ENCODE data around the gene ALOX15.

DNA sequence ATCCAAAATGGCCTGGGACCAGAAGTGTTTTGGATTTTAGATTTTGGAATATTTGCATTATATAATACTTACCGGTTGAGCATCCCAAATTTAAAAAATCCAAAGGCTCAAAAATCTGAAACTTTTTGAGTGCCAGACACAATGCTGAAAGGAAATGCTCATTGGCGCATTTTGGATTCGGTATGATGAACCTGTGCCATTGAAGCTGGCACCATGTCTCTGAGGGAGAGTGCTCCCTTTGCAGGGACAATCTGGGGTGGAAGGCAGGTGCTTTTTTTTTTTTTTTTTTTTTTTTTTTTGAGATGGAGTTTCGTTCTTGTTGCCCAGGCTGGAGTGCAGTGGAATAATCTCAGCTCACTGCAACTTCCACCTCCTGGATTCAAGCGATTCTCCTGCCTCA, 39.4 kb downstream of the ALOX15 start:
- no peak for TF ChIP-seq ZBTB17 (CRISPR knock-in tag; IDR thresholded peaks at IDR 0.05)
- TF ChIP-seq ZNF507 (tag; conservative IDR thresholded peaks at IDR 0.05), result no peak
- TF ChIP-seq ZNF311 (CRISPR knock-in tag; IDR thresholded peaks at IDR 0.05), result no peak
- TF ChIP-seq IRF2 (CRISPR knock-in tag; IDR thresholded peaks at IDR 0.05), result no peak
- TF ChIP-seq RCOR1 (IDR thresholded peaks at IDR 0.05; ENCODE audit: borderline replicate concordance in 1 of 2, low read depth in 2 of 2, low read length in 2 of 2), result no peak
- TF ChIP-seq, protein P1, sequence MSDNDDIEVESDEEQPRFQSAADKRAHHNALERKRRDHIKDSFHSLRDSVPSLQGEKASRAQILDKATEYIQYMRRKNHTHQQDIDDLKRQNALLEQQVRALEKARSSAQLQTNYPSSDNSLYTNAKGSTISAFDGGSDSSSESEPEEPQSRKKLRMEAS (CRISPR knock-in tag; IDR thresholded peaks at IDR 0.05), result no peak

Data from K562 (cell line).